GM19099 (cell line): ENCODE data around the gene BAIAP2L2.

Experiments used
- POLR2A ChIP-seq: IDR thresholded peaks from 3 replicates; pipeline ENCODE4 v1.6.1; 2011; ENCODE audit warnings: low read depth; ENCODE audit not compliant: insufficient read length; ENCODE audit errors: extremely low read depth

Gene BAIAP2L2

DNA sequence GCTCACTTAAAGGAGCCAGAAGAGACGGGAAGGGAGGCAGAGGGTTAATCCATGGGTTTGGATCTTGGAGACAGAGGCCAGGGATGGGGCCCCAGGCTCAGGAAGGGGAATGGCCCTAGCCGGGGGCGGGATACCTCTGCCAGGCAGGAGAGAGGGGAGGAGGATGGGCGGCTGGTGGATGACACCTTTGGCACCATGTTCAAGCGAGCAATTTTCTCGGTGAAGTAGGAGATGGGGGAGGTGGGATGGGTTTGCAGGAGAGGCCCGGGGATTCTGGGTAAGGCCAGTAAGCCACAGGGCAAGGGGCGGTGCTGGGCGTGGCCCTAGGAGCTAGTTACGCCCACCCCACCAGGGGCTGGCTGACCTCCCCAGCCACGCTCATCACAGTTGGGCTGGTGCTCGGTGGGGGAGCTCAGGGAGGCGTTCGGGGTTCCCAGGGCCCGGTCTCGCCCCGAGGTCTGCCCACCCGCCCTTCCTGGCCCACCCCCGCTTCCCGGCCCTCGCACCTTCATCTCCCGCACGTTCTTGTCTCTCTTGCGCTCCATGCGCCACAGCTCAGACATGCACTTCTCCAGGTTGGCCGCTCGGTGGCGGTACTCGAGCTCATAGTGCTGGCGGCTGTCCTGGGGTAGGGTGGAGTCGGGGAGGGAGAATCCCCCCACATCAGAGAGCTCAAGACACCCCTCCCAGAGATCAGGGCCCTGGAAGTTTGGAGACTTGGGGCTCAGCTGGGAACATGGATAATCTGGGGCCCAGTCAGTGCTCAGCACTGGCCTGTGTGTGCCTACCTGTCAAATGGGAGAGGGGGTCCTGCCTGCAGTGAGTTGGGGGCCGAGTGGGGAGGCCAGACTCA, 12.7 kb downstream of the BAIAP2L2 start:
- TF ChIP-seq POLR2A = no peak

DNA sequence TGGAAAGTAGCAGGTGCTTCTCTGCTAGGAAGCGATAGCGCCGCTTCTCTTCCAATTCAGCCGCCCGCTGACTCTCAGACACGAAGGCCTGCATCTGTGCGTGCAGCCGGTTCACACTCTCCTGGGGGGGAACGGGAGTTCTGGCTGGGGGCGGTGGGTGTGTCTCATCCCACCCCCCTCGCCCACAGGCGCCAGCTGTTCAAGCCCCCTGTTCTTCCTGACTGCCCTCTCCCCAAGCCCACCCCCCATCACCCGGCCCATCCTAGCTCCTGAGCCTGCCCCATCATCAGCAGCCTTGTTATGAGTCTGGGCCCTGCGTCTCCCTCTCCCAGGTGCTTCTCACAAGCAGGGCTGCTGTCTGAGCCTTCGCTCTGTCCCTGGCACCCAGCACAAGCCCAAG, 13.4 kb downstream of the BAIAP2L2 start:
- no peak for TF ChIP-seq POLR2A

GRCh38 chr22:38089474-38089851, 21.0 kb downstream of the BAIAP2L2 start:
- TF ChIP-seq POLR2A = no peak

- no peak for TF ChIP-seq POLR2A
Measured at GRCh38 chr22:38088629-38089473, 21.6 kb downstream of the BAIAP2L2 start.

- TF ChIP-seq POLR2A = no peak
Measured at GRCh38 chr22:38087855-38088254, 22.6 kb downstream of the BAIAP2L2 start.

DNA sequence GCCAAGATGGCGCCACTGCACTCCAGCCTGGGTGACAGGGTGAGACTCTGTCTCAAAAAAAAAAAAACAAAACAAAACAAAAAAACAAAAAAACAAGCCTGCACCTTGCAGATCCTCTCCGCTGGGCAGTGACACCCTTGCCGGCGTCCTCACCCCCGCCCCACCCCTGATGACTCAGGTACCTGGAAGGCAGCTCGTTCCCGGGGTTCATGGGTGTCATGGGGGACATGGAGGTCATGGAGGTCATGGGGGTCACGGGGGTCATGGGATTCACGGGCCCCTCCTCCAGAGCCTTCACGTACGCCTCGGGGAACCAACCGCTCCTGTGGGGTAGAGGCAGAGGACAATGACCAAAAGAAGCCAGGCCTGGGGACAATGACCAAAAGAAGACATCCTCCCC, 23.5 kb downstream of the BAIAP2L2 start:
- no peak for TF ChIP-seq POLR2A

DNA sequence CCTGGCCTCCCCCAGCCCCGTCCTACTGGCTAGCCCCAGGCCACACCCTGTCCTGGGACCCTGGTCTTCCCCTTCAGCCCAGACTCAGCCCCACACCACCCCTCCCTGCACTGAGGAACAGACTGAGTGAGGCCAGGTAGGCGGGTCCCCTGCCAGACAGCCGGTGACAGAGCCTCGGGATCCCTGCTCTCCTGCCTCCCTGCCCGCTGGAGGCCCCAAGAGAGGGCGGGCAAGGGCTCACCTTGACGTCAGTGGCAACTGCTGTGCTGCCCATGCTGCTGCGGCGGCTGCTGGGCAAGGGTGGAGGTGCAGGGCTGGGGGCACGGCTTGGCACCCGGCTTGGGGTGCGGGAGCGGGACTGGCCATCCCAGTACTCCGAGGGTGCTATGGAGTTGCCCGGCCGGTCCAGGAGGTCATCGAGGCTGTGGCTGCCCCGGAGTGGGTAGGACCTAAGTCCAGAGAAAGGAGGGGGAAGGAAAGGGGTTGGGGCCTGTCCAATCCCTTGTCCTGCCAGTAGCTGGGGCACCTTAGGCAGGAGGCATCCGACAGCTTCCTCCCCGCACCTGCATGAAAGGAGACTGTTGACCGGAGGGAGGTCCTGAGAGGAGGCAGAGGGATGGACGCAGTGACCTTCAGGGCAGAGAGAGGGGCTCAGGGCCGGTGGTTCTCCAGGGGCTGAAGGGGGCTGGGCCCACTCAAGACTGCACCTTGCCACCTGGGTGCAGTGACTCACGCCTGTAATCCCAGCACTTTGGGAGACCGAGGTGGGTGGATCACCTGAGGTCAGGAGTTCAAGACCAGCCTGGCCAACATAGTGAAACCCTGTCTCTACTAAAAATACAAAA, 24.3 kb downstream of the BAIAP2L2 start:
- no peak for TF ChIP-seq POLR2A

GRCh38 chr22:38085501-38085900, 25.0 kb downstream of the BAIAP2L2 start:
- no peak for TF ChIP-seq POLR2A

- TF ChIP-seq POLR2A = no peak
Measured at GRCh38 chr22:38085056-38085455, 25.4 kb downstream of the BAIAP2L2 start.

GRCh38 chr22:38083931-38084631, 26.4 kb downstream of the BAIAP2L2 start, which contains the start of gene SLC16A8:
SLC16A8 (minus strand) TSS chr22:38084184; CDS start chr22:38082873, 1,311 bp downstream.
- TF ChIP-seq POLR2A = no peak

DNA sequence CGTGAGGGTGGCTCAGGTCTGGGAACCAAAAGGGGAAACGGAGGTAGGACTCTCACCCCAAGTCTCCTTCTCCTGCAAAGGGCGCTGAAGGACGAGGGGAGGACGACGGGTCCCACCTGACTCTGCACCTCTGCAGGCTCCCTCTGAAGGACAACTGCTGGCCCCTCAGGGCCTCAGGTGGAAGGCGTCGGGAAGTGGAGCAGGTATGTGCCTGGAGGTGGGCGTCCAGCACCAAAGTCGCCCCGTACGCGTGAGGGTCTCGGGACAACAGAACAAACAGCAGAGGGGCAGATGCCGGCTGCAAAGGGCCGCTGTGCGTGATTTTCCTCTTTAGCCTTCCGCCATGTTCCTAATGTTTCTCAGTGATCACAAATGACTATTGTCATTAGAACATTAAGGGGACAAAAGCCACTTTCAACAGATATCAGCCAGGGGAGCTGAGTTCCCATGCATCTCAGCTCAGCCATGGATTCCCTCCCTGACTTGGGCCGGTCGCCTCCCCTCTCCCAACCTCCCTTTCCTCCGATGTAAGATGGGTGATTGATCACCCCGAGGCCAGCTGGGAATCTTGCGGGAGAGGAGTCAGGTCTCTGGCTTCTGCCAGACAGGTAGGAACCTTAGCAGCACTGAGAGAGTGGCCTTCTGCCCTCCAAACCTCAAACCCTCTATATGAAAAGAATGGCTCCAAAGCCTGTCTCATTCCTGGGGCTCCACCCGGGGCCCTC, 27.3 kb downstream of the BAIAP2L2 start:
- no peak for TF ChIP-seq POLR2A

GRCh38 chr22:38081941-38082828, 28.3 kb downstream of the BAIAP2L2 start:
- no peak for TF ChIP-seq POLR2A

DNA sequence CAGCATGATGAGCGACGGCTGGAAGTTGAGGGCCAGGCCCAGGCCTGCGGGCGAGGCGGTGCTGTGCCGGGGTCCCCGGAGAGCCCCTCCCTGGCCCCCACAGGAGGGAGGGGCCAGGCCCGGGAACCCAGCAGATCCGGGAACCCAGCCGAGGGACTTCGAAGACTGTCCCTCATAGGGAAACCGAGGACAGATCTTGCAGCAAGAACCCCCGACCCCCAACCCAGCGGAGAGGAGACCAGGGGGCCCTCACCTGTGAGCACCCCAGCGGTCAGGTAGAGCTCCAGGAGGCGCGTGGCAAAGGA, 28.9 kb downstream of the BAIAP2L2 start:
- no peak for TF ChIP-seq POLR2A
